PFSK-1 (cell line): ENCODE results near the gene BRD7.

Experiments
- FOXP2 ChIP-seq: optimal IDR thresholded peaks from 2 replicates; pipeline ENCODE3; 2011; ENCODE audit warnings: borderline replicate concordance, control low read depth, inconsistent platforms; ENCODE audit not compliant: insufficient read depth; ENCODE audit errors: extremely low read length, extremely low read depth
- POLR2AphosphoS5 ChIP-seq: IDR thresholded peaks from 2 replicates; pipeline ENCODE4 v1.6.1; 2012; ENCODE audit warnings: low read depth, mild to moderate bottlenecking, control low read depth, low read length, moderate library complexity
- REST ChIP-seq, 2 experiments: IDR thresholded peaks; 2 replicates each; pipeline versions ENCODE4 v1.6.1 to v1.8.0; 2011 to 2012; ENCODE audit warnings: low read depth in 2 of 2, low read length in 2 of 2, control low read depth in 1 of 2, inconsistent platforms in 1 of 2, mild to moderate bottlenecking in 1 of 2, moderate library complexity in 1 of 2; ENCODE audit not compliant: insufficient read depth in 1 of 2
- SIN3A ChIP-seq: IDR thresholded peaks from 2 replicates; pipeline ENCODE4 v1.6.1; 2012; ENCODE audit warnings: mild to moderate bottlenecking, low read length, moderate library complexity, borderline replicate concordance; ENCODE audit not compliant: insufficient read depth
- TAF1 ChIP-seq: IDR thresholded peaks from 2 replicates; pipeline ENCODE4 v1.6.1; 2012; ENCODE audit warnings: low read length, control low read depth, borderline replicate concordance; ENCODE audit not compliant: insufficient read depth

The BRD7 gene

GRCh38 chr16:50275428-50276325 is 93.1 kb downstream of the BRD7 start:
- no peak for TF ChIP-seq POLR2AphosphoS5
- no peak for TF ChIP-seq REST (IDR thresholded peaks at IDR 0.05; ENCODE audit: insufficient read depth in 1 of 2, low read depth in 2 of 2, low read length in 2 of 2)
- no peak for TF ChIP-seq TAF1
- TF ChIP-seq SIN3A = no peak
- no peak for TF ChIP-seq FOXP2

- TF ChIP-seq REST (IDR thresholded peaks at IDR 0.05; ENCODE audit: insufficient read depth in 1 of 2, low read depth in 2 of 2, low read length in 2 of 2) (no peak), FOXP2 (no peak), POLR2AphosphoS5 (no peak), SIN3A (no peak), TAF1 (no peak)
Observed at GRCh38 chr16:50275098-50275415, 93.7 kb downstream of the BRD7 start.

GRCh38 chr16:50274326-50275097 is 94.3 kb downstream of the BRD7 start:
- TF ChIP-seq TAF1 (no peak), REST (IDR thresholded peaks at IDR 0.05; ENCODE audit: insufficient read depth in 1 of 2, low read depth in 2 of 2, low read length in 2 of 2) (no peak), SIN3A (no peak), POLR2AphosphoS5 (no peak), FOXP2 (no peak)

- TF ChIP-seq POLR2AphosphoS5 (no peak), TAF1 (no peak), SIN3A (no peak), REST (IDR thresholded peaks at IDR 0.05; ENCODE audit: insufficient read depth in 1 of 2, low read depth in 2 of 2, low read length in 2 of 2) (no peak), FOXP2 (no peak)
Observed at GRCh38 chr16:50273888-50274325, 94.9 kb downstream of the BRD7 start.
